Psoas muscle (tissue), 8 donors: ENCODE data around the gene PTTG1IP. TPM values are rescaled to one million over a fixed set of nuclear protein-coding genes. Genes with fewer than 3 reads are reported as not detected.
"Not testable (repeated sequence)": the region's sequence is repeated elsewhere in the genome, so short reads cannot be mapped to it uniquely, and the experiment has no call there.

Experiments
- ATAC-seq, 4 donors: fragments of 200-7000 bp; cut with Tn5 transposase; one replicate each; pipeline ENCODE4 v1.9.1; 2020; ENCODE audit warnings: moderate library complexity in 3 of 4, mild to moderate bottlenecking in 2 of 4
- DNase-seq, 2 donors: peaks; one replicate each; pipeline ENCODE4 v3.0.0-alpha.2; 2020
- H3K27ac ChIP-seq: fragments of 200-600 bp; one replicate; pipeline ENCODE4 v1.8.0; 2022
- H3K27me3 ChIP-seq, 3 donors: fragments of 200-600 bp in 1 of 3; one replicate each; pipeline versions ENCODE4 v1.6.1 to v1.8.0; 2013 to 2022; ENCODE audit warnings: low read length in 2 of 3, mild to moderate bottlenecking in 2 of 3, moderate library complexity in 1 of 3; ENCODE audit not compliant: insufficient read depth in 3 of 3
- H3K36me3 ChIP-seq, 2 donors: fragments of 200-600 bp in 1 of 2; one replicate each; pipeline versions ENCODE4 v1.6.1 to v1.8.0; 2013 to 2022; ENCODE audit warnings: low read depth in 1 of 2, mild to moderate bottlenecking in 1 of 2, moderate library complexity in 1 of 2; ENCODE audit not compliant: insufficient read depth in 1 of 2
- H3K4me1 ChIP-seq: fragments of 200-600 bp; one replicate; pipeline ENCODE4 v1.8.0; 2022
- H3K4me3 ChIP-seq: fragments of 200-600 bp; one replicate; pipeline ENCODE4 v1.8.0; 2022; ENCODE audit warnings: mild to moderate bottlenecking
- H3K9me3 ChIP-seq: fragments of 200-600 bp; one replicate; pipeline ENCODE4 v1.8.0; 2022
- WGBS, 3 donors: extraction: QIAGEN DNeasy Blood & Tissue Kit; methylation state at CpG; one replicate each; pipeline versions ENCODE4 v1.1.6 to v1.1.7; 2013; 5-methylcytosine and 5-hydroxymethylcytosine counted together
- intact Hi-C, 2 donors: fragments of 100-400 bp; cut with DNase I; formaldehyde crosslinking; loops; one replicate each; pipeline versions ENCODE4 v1.11.0 to v1.14.2; 2022
- polyA plus RNA-seq, 3 donors: library from polyadenylated mRNA; stranded (reverse); fragments of 200-250 nt; gene quantifications; one replicate each; pipeline ENCODE4 v1.2.3, GENCODE V29; 2013
- total RNA-seq, 4 donors: library from RNA; stranded (reverse); fragmentation: NEBNext Ultra II Directional in 2 of 4; extraction: Animal tissue kit (Norgen Biotek cat#: 25700) in 2 of 4; gene quantifications; one replicate each; pipeline versions ENCODE4 v1.2.1 to v1.2.4, GENCODE V29; 2021 to 2023
- TF ChIP-seq, protein P1 (sequence below): fragments of 200-600 bp; IDR thresholded peaks from one replicate; pipeline ENCODE4 v1.8.0; 2022; ENCODE audit warnings: antibody characterized with exemption
- donor health status: healthy with polysubstance abuse.
- donor health status: DM: no; HTN: no; CAD: no; lungs with moderate emphysema.
- donor health status: Bipolar disorder and iron deficiency.
- donor health status: healthy.
- donor health status: DM: yes; HTN: yes; CAD: no.
- donor health status: DM: no; HTN: no; CAD: no.
- donor health status: DM: no; HTN: no; CAD: no.
- donor health status: DM: yes; HTN: yes; CAD: no.

The PTTG1IP gene
- total and polyA plus RNA-seq, 7 donors, result 49.6 to 108 (median 68.3) TPM

DNA sequence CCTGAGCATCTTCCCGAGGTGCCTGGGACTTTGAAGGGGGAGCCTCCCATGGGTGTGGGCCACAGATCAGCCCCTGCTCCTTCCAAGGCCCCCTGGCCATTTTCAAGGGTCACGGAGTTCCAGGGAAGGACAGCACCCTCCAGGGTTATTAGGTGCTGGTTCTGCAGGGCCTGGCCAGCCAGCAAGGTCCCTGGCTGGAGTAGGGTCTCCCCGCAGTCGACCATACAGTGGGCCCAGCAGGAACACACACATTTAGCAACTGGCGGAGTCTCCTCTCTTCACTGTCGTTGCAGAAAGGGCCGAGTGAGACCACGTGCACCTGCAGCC is 37.9 kb downstream of the PTTG1IP start:
- H3K4me3 ChIP-seq, result no peak overlapping the region
- TF ChIP-seq, protein P1, sequence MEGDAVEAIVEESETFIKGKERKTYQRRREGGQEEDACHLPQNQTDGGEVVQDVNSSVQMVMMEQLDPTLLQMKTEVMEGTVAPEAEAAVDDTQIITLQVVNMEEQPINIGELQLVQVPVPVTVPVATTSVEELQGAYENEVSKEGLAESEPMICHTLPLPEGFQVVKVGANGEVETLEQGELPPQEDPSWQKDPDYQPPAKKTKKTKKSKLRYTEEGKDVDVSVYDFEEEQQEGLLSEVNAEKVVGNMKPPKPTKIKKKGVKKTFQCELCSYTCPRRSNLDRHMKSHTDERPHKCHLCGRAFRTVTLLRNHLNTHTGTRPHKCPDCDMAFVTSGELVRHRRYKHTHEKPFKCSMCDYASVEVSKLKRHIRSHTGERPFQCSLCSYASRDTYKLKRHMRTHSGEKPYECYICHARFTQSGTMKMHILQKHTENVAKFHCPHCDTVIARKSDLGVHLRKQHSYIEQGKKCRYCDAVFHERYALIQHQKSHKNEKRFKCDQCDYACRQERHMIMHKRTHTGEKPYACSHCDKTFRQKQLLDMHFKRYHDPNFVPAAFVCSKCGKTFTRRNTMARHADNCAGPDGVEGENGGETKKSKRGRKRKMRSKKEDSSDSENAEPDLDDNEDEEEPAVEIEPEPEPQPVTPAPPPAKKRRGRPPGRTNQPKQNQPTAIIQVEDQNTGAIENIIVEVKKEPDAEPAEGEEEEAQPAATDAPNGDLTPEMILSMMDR, result no peak
- no peaks in the 10 kb centered on the region for H3K27me3 ChIP-seq
- H3K36me3 ChIP-seq, result no peaks in the 10 kb centered on the region
- 60 to 71% (median 63%) methylated on average over 6 to 8 of the region's 8 CpGs for WGBS, 3 donors
- ATAC-seq, result no peak
- no peak overlapping the region for H3K27ac ChIP-seq
- DNase-seq, result no peak
- peaks cover 9% of the 10 kb centered on the region for H3K4me1 ChIP-seq
- intact Hi-C loops, result no loop called here
- no peaks in the 10 kb centered on the region for H3K9me3 ChIP-seq

DNA sequence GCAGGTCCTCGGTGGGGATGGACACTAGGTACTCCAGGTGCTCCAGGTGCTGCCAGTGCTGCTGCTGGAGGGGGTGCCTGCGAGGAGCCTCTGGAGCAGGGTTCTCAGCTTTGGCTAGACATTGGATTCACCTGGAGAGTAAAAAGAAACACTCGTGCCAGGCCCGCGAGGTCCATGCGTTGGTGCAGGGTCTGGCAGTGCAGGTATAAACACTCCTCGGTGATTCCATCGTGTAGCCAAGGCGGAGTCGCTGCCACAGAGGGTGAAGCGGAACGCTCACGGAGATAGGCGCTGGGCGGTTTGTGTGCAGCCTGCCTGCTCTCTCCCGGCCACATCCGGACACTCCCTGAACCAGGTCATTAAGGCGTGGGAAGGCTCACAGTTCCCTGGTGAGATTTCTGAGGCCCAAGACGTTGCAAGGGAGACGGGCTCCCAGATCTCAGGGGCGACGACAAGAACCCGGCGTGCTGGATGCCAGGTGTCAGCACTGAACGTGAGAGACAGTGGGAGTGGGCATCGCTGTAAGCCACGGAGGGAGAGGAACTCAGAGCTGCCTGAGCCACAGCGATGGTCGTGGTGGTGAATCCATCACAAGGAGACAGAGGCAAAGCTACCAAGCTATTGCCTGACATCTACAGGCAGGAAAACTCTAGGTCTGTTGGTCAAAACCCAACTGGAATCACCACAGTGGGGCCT is 38.4 kb downstream of the PTTG1IP start:
- H3K27me3 ChIP-seq, result no peaks in the 10 kb centered on the region
- intact Hi-C loops, result no loop called here
- H3K27ac ChIP-seq, result no peak overlapping the region
- no peak for DNase-seq
- H3K36me3 ChIP-seq, result no peaks in the 10 kb centered on the region
- TF ChIP-seq, protein P1, result no peak
- peaks cover 9% of the 10 kb centered on the region for H3K4me1 ChIP-seq
- H3K9me3 ChIP-seq, result no peaks in the 10 kb centered on the region
- WGBS, 3 donors, result 86 to 91% (median 86%) methylated on average over 29 of the region's 29 CpGs
- ATAC-seq, result no peak
- no peak overlapping the region for H3K4me3 ChIP-seq

DNA sequence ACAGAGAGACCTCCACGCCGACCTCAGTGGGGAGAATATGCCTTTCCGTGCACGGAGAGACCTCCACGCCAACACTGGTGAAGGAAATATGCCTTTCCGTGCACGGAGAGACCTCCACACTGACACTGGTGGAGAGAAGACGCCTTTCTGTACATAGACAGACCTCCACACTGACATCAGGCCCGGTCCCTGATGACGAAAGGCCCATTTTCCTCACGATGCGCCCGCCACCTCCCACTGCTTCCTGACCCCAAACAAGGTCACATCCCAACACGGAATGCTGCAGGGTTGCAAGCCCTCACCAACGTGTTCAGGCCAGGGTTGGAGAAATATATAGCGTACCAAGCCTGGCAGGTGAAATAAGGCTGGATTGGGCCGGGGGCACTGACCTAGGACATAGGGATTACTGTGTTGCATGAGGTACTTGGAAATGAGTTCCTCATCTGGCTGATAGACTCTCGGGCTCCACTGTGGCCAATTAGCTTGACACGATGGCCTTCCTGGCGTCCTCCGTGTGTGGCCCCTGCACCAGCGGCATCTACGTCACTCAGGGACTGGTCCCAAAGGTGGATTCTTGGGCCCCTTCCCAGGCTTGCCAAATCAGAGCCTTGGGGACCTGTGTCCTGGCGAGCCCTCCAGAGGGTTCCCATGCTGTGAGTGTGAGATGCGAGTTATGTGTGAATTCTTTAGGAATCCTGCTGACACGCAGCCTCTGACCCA is 39.1 kb downstream of the PTTG1IP start:
- Histone ChIP-seq H3K27me3 (no peaks in the 10 kb centered on the region), H3K27ac (no peak overlapping the region), H3K36me3 (no peaks in the 10 kb centered on the region), H3K4me1 (peaks cover 9% of the 10 kb centered on the region), H3K4me3 (no peak overlapping the region), H3K9me3 (no peaks in the 10 kb centered on the region)
- 81 to 82% (median 81%) methylated on average over 26 of the region's 26 CpGs for WGBS, 3 donors
- intact Hi-C loops, result no loop called here
- no peak for DNase-seq
- TF ChIP-seq, protein P1, result no peak
- ATAC-seq, result no peak

DNA sequence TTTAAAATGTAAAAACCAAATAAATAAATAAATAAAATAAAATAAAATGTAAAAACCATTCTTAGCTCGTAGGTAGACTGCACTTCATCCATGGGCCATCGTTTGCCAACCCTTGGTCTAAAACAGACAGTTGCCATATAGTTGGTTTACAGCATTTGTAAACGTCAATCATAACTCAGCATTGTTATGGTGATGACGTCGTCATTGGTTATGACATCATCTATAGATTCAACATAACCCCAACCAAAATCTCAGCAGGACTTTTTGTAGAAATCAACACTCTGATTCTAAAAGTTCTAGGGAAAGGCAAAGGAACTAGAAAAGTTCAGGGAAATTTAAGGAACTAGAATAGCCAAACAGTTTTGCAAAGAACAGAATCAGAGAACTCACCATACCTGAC is 39.8 kb downstream of the PTTG1IP start:
- Histone ChIP-seq H3K27me3 (no peaks in the 10 kb centered on the region), H3K4me1 (peaks cover 9% of the 10 kb centered on the region), H3K9me3 (peaks cover 2% of the 10 kb centered on the region), H3K36me3 (no peaks in the 10 kb centered on the region), H3K27ac (no peak overlapping the region), H3K4me3 (no peak overlapping the region)
- WGBS, 3 donors, result 74 to 82% (median 76%) methylated on average over 5 of the region's 5 CpGs
- ATAC-seq (no peak), DNase-seq (no peak)
- intact Hi-C loops, result no loop called here
- TF ChIP-seq, protein P1, result no peak

DNA sequence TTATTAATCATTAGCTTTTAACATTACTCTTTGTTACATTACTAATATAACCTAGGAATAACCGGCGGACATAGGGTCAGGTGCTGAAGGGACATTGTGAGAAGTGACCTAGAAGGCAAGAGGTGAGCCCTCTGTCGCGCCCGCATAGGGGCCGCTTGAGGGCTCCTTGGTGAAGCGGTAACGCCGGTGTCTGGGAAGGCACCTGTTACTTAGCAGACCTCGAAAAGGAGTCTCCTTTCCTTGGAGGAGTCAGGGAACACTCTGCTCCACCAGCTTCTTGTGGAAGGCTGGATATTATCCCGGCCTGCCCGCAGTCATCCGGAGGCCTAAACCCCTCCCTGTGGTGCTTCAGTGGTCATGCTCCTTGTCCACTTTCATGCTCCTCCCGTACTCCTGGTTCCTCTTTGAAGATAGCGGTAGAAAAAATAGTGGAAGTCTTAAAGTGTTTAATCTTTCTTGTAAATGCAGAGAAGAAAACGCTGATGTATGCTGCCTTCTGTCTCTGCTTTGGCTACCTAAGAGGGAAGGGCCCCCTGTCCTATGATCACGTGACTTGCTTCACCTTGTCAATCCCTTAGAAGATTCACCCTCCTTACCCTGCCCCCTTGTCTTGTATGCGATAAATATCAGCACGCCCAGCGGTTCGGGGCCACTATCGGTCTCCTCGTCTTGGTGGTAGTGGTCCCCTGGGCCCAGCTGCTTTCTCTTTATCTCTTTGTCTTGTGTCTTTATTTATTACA is 40.8 kb downstream of the PTTG1IP start:
- H3K4me3 ChIP-seq, ATAC-seq, H3K27ac ChIP-seq, H3K27me3 ChIP-seq, H3K4me1 ChIP-seq, H3K36me3 ChIP-seq, DNase-seq, intact Hi-C loops: not testable (repeated sequence)
- 82 to 87% (median 83%) methylated on average over 23 of the region's 23 CpGs for WGBS, 3 donors
- peaks cover 10% of the 10 kb centered on the region for H3K9me3 ChIP-seq
